ENCODE results near the gene HAP1.

GRCh38 chr17:41734139-41734948, at the start of gene HAP1:
- no peak for TF ChIP-seq POLR2A (IDR thresholded peaks at IDR 0.05)
- TF ChIP-seq EP300 (IDR thresholded peaks at IDR 0.05) = no peak

Measured in stomach (tissue), 4 donors.